K562 (cell line): Measurements from ENCODE around the gene LTN1. TPM values are rescaled to one million over a fixed set of nuclear protein-coding genes. Genes with fewer than 3 reads are reported as not detected.

ENCODE experiments used
- ELF2 ChIP-seq: fragments of 250-450 bp; sonication (Bioruptor Pico); IDR thresholded peaks from 2 replicates; pipeline ENCODE4 v1.5.0; 2021; ENCODE audit warnings: mild to moderate bottlenecking
- HBP1 ChIP-seq: fragments of 450-650 bp; formaldehyde crosslinking; IDR thresholded peaks from 2 replicates; pipeline ENCODE4 v1.4.0; 2022; ENCODE audit warnings: missing genetic modification characterization
- MYC ChIP-seq, 2 experiments: fragments of 250-450 bp in 1 of 2; sonication (Bioruptor Pico) in 1 of 2; IDR thresholded peaks; 2 replicates each; pipeline versions ENCODE4 v1.5.1 to v1.6.1; 2012 to 2021; ENCODE audit warnings: low read depth in 2 of 2, borderline replicate concordance in 1 of 2, improper control_type of control experiment in 1 of 2, low read length in 1 of 2, mild to moderate bottlenecking in 1 of 2, moderate library complexity in 1 of 2
- TAF9B ChIP-seq: fragments of 450-650 bp; IDR thresholded peaks from 2 replicates; pipeline ENCODE4 v1.6.1; 2018; ENCODE audit warnings: mild to moderate bottlenecking; ENCODE audit not compliant: partially characterized antibody
- ZHX1 ChIP-seq: fragments of 150-350 bp; conservative IDR thresholded peaks from 2 replicates; pipeline ENCODE4 v1.6.1; 2014; ENCODE audit warnings: low read length
- ZNF717 ChIP-seq: fragments of 250-450 bp; sonication (Bioruptor Pico); IDR thresholded peaks from 2 replicates; pipeline ENCODE4 v1.5.0; 2021
- polyA plus RNA-seq, 8 experiments: library from polyadenylated mRNA; depleted of rRNA in 4 of 8; stranded (reverse) in 5 of 8; unstranded in 3 of 8; fragments of >200 nt; fragmentation: Nextera tagmentation in 2 of 8; fragmentation: Illumina TruSeq in 1 of 8; extraction: Ambion mirVana in 2 of 8; extraction: Trizol in 1 of 8; gene quantifications; 2 replicates each; pipeline versions ENCODE4 v1.2.1 to v1.2.3, GENCODE V29; 2011 to 2014; ENCODE audit warnings: inconsistent platforms in 1 of 8, missing spikeins in 1 of 8
- total RNA-seq, 7 experiments: library from RNA; depleted of rRNA in 6 of 7; stranded (reverse); fragments of >200 nt in 6 of 7; fragmentation: Illumina TruSeq in 2 of 7; extraction: Trizol in 2 of 7; gene quantifications; 2 replicates each; pipeline versions ENCODE4 v1.2.1 to v1.2.3, GENCODE V29; 2011 to 2021; ENCODE audit warnings: low replicate concordance in 1 of 7
- TF ChIP-seq, protein P1 (sequence below): sonication (generic); formaldehyde crosslinking; IDR thresholded peaks from 2 replicates; pipeline ENCODE4 v1.8.0; 2022; ENCODE audit warnings: mild to moderate bottlenecking, missing genetic modification reagents
- TF ChIP-seq, protein P2 (sequence below): fragments of 250-450 bp; sonication (Bioruptor Pico); IDR thresholded peaks from 2 replicates; pipeline ENCODE4 v1.8.0; 2022; ENCODE audit warnings: inconsistent platforms, mild to moderate bottlenecking, moderate library complexity, borderline replicate concordance
- TF ChIP-seq, protein P3 (sequence below): fragments of 200-800 bp; sonication (Bioruptor generic); IDR thresholded peaks from 2 replicates; pipeline ENCODE4 v1.6.1; 2017; ENCODE audit warnings: missing genetic modification characterization, missing compliant biosample characterization

The LTN1 gene
- total and polyA plus RNA-seq, 9 of the 15 experiments (the other 6 are each of a cell fraction or from before 2014, with no cell fraction given): 15.7 to 49.6 (median 28.7) TPM

DNA sequence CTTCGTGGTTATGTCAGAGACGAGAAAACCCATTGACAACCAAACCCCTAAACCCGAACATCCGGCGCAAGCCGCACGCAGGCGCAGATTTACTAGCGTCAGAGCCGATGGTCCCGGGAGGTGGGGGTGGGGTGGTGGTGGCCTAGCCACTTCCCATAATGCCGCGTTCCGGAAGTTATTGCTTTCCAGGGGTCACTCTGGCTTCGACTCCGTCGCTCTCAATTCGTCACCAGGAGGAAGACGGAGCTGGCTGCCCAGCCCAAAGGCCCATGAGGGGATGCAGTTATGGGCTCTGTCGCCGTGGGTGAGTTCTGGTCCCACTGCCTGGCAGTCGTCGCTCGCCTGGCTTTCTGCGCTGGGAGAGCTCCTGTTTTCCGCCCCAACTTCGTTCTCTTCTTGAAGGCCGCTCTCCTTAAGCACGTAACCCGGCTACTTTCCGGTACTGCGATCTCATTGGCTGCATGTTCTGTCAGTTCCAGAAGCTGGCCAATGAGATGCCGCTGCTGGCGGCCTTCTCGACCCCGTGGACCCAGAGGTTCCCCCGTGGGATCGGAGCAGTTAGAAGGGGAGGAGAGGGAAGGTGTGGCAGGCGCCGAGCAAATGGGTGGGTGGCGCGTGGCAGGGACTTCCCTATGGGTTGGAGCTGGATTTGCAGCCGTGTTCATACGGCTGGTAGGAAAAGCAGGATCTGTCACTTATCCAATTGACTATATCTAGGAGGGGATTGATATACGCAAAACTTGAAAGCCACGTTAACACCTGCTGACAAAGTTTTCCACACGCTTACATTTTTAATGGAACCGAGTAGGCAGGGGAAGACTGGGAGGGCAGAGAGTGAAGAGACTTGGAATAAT lies 32.0 kb upstream of the LTN1 start, which contains the start of gene USP16 (continued):
- TF ChIP-seq, protein P1, sequence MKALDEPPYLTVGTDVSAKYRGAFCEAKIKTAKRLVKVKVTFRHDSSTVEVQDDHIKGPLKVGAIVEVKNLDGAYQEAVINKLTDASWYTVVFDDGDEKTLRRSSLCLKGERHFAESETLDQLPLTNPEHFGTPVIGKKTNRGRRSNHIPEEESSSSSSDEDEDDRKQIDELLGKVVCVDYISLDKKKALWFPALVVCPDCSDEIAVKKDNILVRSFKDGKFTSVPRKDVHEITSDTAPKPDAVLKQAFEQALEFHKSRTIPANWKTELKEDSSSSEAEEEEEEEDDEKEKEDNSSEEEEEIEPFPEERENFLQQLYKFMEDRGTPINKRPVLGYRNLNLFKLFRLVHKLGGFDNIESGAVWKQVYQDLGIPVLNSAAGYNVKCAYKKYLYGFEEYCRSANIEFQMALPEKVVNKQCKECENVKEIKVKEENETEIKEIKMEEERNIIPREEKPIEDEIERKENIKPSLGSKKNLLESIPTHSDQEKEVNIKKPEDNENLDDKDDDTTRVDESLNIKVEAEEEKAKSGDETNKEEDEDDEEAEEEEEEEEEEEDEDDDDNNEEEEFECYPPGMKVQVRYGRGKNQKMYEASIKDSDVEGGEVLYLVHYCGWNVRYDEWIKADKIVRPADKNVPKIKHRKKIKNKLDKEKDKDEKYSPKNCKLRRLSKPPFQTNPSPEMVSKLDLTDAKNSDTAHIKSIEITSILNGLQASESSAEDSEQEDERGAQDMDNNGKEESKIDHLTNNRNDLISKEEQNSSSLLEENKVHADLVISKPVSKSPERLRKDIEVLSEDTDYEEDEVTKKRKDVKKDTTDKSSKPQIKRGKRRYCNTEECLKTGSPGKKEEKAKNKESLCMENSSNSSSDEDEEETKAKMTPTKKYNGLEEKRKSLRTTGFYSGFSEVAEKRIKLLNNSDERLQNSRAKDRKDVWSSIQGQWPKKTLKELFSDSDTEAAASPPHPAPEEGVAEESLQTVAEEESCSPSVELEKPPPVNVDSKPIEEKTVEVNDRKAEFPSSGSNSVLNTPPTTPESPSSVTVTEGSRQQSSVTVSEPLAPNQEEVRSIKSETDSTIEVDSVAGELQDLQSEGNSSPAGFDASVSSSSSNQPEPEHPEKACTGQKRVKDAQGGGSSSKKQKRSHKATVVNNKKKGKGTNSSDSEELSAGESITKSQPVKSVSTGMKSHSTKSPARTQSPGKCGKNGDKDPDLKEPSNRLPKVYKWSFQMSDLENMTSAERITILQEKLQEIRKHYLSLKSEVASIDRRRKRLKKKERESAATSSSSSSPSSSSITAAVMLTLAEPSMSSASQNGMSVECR (CRISPR knock-in tag): peak; percentile 82
- TF ChIP-seq TAF9B: peak; percentile 47
- TF ChIP-seq, protein P2, sequence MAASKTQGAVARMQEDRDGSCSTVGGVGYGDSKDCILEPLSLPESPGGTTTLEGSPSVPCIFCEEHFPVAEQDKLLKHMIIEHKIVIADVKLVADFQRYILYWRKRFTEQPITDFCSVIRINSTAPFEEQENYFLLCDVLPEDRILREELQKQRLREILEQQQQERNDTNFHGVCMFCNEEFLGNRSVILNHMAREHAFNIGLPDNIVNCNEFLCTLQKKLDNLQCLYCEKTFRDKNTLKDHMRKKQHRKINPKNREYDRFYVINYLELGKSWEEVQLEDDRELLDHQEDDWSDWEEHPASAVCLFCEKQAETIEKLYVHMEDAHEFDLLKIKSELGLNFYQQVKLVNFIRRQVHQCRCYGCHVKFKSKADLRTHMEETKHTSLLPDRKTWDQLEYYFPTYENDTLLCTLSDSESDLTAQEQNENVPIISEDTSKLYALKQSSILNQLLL (CRISPR knock-in tag): no peak
- 0 out of 2 replicates have a peak, but pooled peaks have one; percentile 39 for TF ChIP-seq ZNF717 (CRISPR knock-in tag)
- TF ChIP-seq ZHX1: peak; percentile 48; the same call in 1 of the 2 replicates
- TF ChIP-seq MYC (IDR thresholded peaks at IDR 0.05; ENCODE audit: low read depth, low read length): peak; percentile 88
- TF ChIP-seq MYC (CRISPR knock-in tag; IDR thresholded peaks at IDR 0.05; ENCODE audit: borderline replicate concordance, low read depth): 0 out of 2 replicates have a peak, but pooled peaks have one; percentile 74
- peak; percentile 2; the same call in 1 of the 2 replicates for TF ChIP-seq HBP1 (CRISPR knock-in tag)
- TF ChIP-seq, protein P3, sequence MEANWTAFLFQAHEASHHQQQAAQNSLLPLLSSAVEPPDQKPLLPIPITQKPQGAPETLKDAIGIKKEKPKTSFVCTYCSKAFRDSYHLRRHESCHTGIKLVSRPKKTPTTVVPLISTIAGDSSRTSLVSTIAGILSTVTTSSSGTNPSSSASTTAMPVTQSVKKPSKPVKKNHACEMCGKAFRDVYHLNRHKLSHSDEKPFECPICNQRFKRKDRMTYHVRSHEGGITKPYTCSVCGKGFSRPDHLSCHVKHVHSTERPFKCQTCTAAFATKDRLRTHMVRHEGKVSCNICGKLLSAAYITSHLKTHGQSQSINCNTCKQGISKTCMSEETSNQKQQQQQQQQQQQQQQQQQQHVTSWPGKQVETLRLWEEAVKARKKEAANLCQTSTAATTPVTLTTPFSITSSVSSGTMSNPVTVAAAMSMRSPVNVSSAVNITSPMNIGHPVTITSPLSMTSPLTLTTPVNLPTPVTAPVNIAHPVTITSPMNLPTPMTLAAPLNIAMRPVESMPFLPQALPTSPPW: peak; percentile 64
- TF ChIP-seq ELF2 (CRISPR knock-in tag): peak; percentile 81; the same call in 1 of the 2 replicates
